ENCODE measurements around the gene MGAT1.
"Not testable (repeated sequence)": the region's sequence is repeated elsewhere in the genome, so short reads cannot be mapped to it uniquely, and the experiment has no call there.

MGAT1 gene

GRCh38 chr5:180795771-180796313 is 6.8 kb downstream of the MGAT1 start:
- no peak overlapping the region for H3K4me3 ChIP-seq (ENCODE audit: insufficient read depth, low read depth, low read length, poor library complexity, severe bottlenecking)
- DNase-seq, result no peak
- H3K9me3 ChIP-seq (ENCODE audit: control insufficient read depth, low read length), result no peaks in the 10 kb centered on the region
- H3K27ac ChIP-seq (ENCODE audit: insufficient read depth, low read length, poor library complexity, severe bottlenecking), result peak overlapping the region; percentile 46
- H3K4me1 ChIP-seq (ENCODE audit: control insufficient read depth, insufficient read depth, low read length, poor library complexity, severe bottlenecking), result peaks cover 44% of the 10 kb centered on the region
- H3K36me3 ChIP-seq (ENCODE audit: control insufficient read depth, insufficient read depth, low read length), result peaks cover 56% of the 10 kb centered on the region
- H3K27me3 ChIP-seq (replicated peaks; ENCODE audit: control insufficient read depth, insufficient read depth, low read length, poor library complexity, severe bottlenecking), result no peaks in the 10 kb centered on the region

GRCh38 chr5:180792965-180793287 is 9.7 kb downstream of the MGAT1 start:
- Histone ChIP-seq H3K36me3 (ENCODE audit: control insufficient read depth, insufficient read depth, low read length) (peaks cover 56% of the 10 kb centered on the region), H3K4me3 (ENCODE audit: insufficient read depth, low read depth, low read length, poor library complexity, severe bottlenecking) (no peak overlapping the region), H3K4me1 (ENCODE audit: control insufficient read depth, insufficient read depth, low read length, poor library complexity, severe bottlenecking) (peaks cover 15% of the 10 kb centered on the region), H3K9me3 (ENCODE audit: control insufficient read depth, low read length) (no peaks in the 10 kb centered on the region), H3K27ac (ENCODE audit: insufficient read depth, low read length, poor library complexity, severe bottlenecking) (no peak overlapping the region), H3K27me3 (replicated peaks; ENCODE audit: control insufficient read depth, insufficient read depth, low read length, poor library complexity, severe bottlenecking) (no peaks in the 10 kb centered on the region)
- DNase-seq, result no peak

GRCh38 chr5:180792287-180792964 is 10.2 kb downstream of the MGAT1 start:
- DNase-seq, result no peak
- Histone ChIP-seq H3K27me3 (replicated peaks; ENCODE audit: control insufficient read depth, insufficient read depth, low read length, poor library complexity, severe bottlenecking) (no peaks in the 10 kb centered on the region), H3K36me3 (ENCODE audit: control insufficient read depth, insufficient read depth, low read length) (peaks cover 60% of the 10 kb centered on the region), H3K9me3 (ENCODE audit: control insufficient read depth, low read length) (no peaks in the 10 kb centered on the region), H3K27ac (ENCODE audit: insufficient read depth, low read length, poor library complexity, severe bottlenecking) (no peak overlapping the region), H3K4me3 (ENCODE audit: insufficient read depth, low read depth, low read length, poor library complexity, severe bottlenecking) (no peak overlapping the region), H3K4me1 (ENCODE audit: control insufficient read depth, insufficient read depth, low read length, poor library complexity, severe bottlenecking) (peaks cover 10% of the 10 kb centered on the region)

GRCh38 chr5:180791611-180792213 is 10.9 kb downstream of the MGAT1 start:
- H3K9me3 ChIP-seq (ENCODE audit: control insufficient read depth, low read length), result no peaks in the 10 kb centered on the region
- no peak for DNase-seq
- H3K27me3 ChIP-seq (replicated peaks; ENCODE audit: control insufficient read depth, insufficient read depth, low read length, poor library complexity, severe bottlenecking), result no peaks in the 10 kb centered on the region
- peaks cover 4% of the 10 kb centered on the region for H3K4me1 ChIP-seq (ENCODE audit: control insufficient read depth, insufficient read depth, low read length, poor library complexity, severe bottlenecking)
- H3K36me3 ChIP-seq (ENCODE audit: control insufficient read depth, insufficient read depth, low read length), result peaks cover 60% of the 10 kb centered on the region
- H3K4me3 ChIP-seq (ENCODE audit: insufficient read depth, low read depth, low read length, poor library complexity, severe bottlenecking), result no peak overlapping the region
- H3K27ac ChIP-seq (ENCODE audit: insufficient read depth, low read length, poor library complexity, severe bottlenecking), result no peak overlapping the region

GRCh38 chr5:180790524-180790923 is 12.1 kb downstream of the MGAT1 start:
- no peaks in the 10 kb centered on the region for H3K9me3 ChIP-seq (ENCODE audit: control insufficient read depth, low read length)
- H3K27ac ChIP-seq (ENCODE audit: insufficient read depth, low read length, poor library complexity, severe bottlenecking), result no peak overlapping the region
- no peaks in the 10 kb centered on the region for H3K27me3 ChIP-seq (replicated peaks; ENCODE audit: control insufficient read depth, insufficient read depth, low read length, poor library complexity, severe bottlenecking)
- no peak overlapping the region for H3K4me3 ChIP-seq (ENCODE audit: insufficient read depth, low read depth, low read length, poor library complexity, severe bottlenecking)
- DNase-seq, result no peak
- no peaks in the 10 kb centered on the region for H3K4me1 ChIP-seq (ENCODE audit: control insufficient read depth, insufficient read depth, low read length, poor library complexity, severe bottlenecking)
- peaks cover 56% of the 10 kb centered on the region for H3K36me3 ChIP-seq (ENCODE audit: control insufficient read depth, insufficient read depth, low read length)

- Histone ChIP-seq H3K4me1 (ENCODE audit: control insufficient read depth, insufficient read depth, low read length, poor library complexity, severe bottlenecking) (no peaks in the 10 kb centered on the region), H3K9me3 (ENCODE audit: control insufficient read depth, low read length) (no peaks in the 10 kb centered on the region), H3K27me3 (replicated peaks; ENCODE audit: control insufficient read depth, insufficient read depth, low read length, poor library complexity, severe bottlenecking) (no peaks in the 10 kb centered on the region), H3K27ac (ENCODE audit: insufficient read depth, low read length, poor library complexity, severe bottlenecking) (no peak overlapping the region), H3K36me3 (ENCODE audit: control insufficient read depth, insufficient read depth, low read length) (peaks cover 56% of the 10 kb centered on the region), H3K4me3 (ENCODE audit: insufficient read depth, low read depth, low read length, poor library complexity, severe bottlenecking) (no peak overlapping the region)
- DNase-seq, result no peak
These were observed 12.6 kb downstream of the MGAT1 start for GRCh38 chr5:180790020-180790419.

- not testable (repeated sequence) for H3K4me1 ChIP-seq (ENCODE audit: control insufficient read depth, insufficient read depth, low read length, poor library complexity, severe bottlenecking); H3K4me3 ChIP-seq (ENCODE audit: insufficient read depth, low read depth, low read length, poor library complexity, severe bottlenecking); DNase-seq; H3K27me3 ChIP-seq (replicated peaks; ENCODE audit: control insufficient read depth, insufficient read depth, low read length, poor library complexity, severe bottlenecking); H3K9me3 ChIP-seq (ENCODE audit: control insufficient read depth, low read length); H3K27ac ChIP-seq (ENCODE audit: insufficient read depth, low read length, poor library complexity, severe bottlenecking)
- peaks cover 49% of the 10 kb centered on the region for H3K36me3 ChIP-seq (ENCODE audit: control insufficient read depth, insufficient read depth, low read length)
These were observed 13.8 kb downstream of the MGAT1 start for GRCh38 chr5:180788651-180789410.

- H3K36me3 ChIP-seq (ENCODE audit: control insufficient read depth, insufficient read depth, low read length), result peaks cover 40% of the 10 kb centered on the region
- H3K9me3 ChIP-seq (ENCODE audit: control insufficient read depth, low read length), result no peaks in the 10 kb centered on the region
- no peaks in the 10 kb centered on the region for H3K27me3 ChIP-seq (replicated peaks; ENCODE audit: control insufficient read depth, insufficient read depth, low read length, poor library complexity, severe bottlenecking)
- H3K4me1 ChIP-seq (ENCODE audit: control insufficient read depth, insufficient read depth, low read length, poor library complexity, severe bottlenecking), result no peaks in the 10 kb centered on the region
- DNase-seq, result no peak
- H3K4me3 ChIP-seq (ENCODE audit: insufficient read depth, low read depth, low read length, poor library complexity, severe bottlenecking), result no peak overlapping the region
- peak overlapping the region; percentile 28 for H3K27ac ChIP-seq (ENCODE audit: insufficient read depth, low read length, poor library complexity, severe bottlenecking)
These were observed 14.7 kb downstream of the MGAT1 start for GRCh38 chr5:180787711-180788431.

GRCh38 chr5:180786531-180787398 is 15.8 kb downstream of the MGAT1 start:
- no peak for DNase-seq
- Histone ChIP-seq H3K27me3 (replicated peaks; ENCODE audit: control insufficient read depth, insufficient read depth, low read length, poor library complexity, severe bottlenecking) (no peaks in the 10 kb centered on the region), H3K4me3 (ENCODE audit: insufficient read depth, low read depth, low read length, poor library complexity, severe bottlenecking) (no peak overlapping the region)

More at GRCh38 chr5:180786531-180787398, 15.8 kb downstream of the MGAT1 start:
- Histone ChIP-seq H3K4me1 (ENCODE audit: control insufficient read depth, insufficient read depth, low read length, poor library complexity, severe bottlenecking) (no peaks in the 10 kb centered on the region), H3K9me3 (ENCODE audit: control insufficient read depth, low read length) (no peaks in the 10 kb centered on the region), H3K36me3 (ENCODE audit: control insufficient read depth, insufficient read depth, low read length) (peaks cover 29% of the 10 kb centered on the region), H3K27ac (ENCODE audit: insufficient read depth, low read length, poor library complexity, severe bottlenecking) (peak overlapping the region; percentile 6)

Data from effector memory CD4-positive, alpha-beta T cell (primary cell).